Type B pancreatic cell (in vitro differentiated cells): Measurements from ENCODE around the gene CFAP58. TPM values are rescaled to one million over a fixed set of nuclear protein-coding genes. Genes with fewer than 3 reads are reported as not detected.

Experiments
- DNase-seq: peaks from one replicate; pipeline ENCODE4 v3.0.0; 2021; ENCODE audit warnings: mixed read lengths; ENCODE audit not compliant: unreplicated experiment; ENCODE audit errors: extremely low spot score
- H3K27ac Mint-ChIP-seq: 2 replicates; pipeline ENCODE4 v1.8.0; 2021; ENCODE audit warnings: mild to moderate bottlenecking, mixed read lengths
- H3K27me3 Mint-ChIP-seq: 2 replicates; pipeline ENCODE4 v1.8.0; 2021; ENCODE audit warnings: mixed read lengths
- H3K36me3 Mint-ChIP-seq: 2 replicates; pipeline ENCODE4 v1.8.0; 2021; ENCODE audit warnings: mixed read lengths
- H3K4me1 Mint-ChIP-seq: one replicate; pipeline ENCODE4 v1.8.0; 2021; ENCODE audit warnings: mixed read lengths; ENCODE audit not compliant: unreplicated experiment
- H3K4me3 Mint-ChIP-seq: 2 replicates; pipeline ENCODE4 v1.8.0; 2021; ENCODE audit warnings: mild to moderate bottlenecking, mixed read lengths
- H3K9me3 Mint-ChIP-seq: 2 replicates; pipeline ENCODE4 v1.8.0; 2021; ENCODE audit warnings: mixed read lengths
- CTCF ChIP-seq: fragments of 200-600 bp; sonication (generic); conservative IDR thresholded peaks from 2 replicates; pipeline ENCODE4 v1.5.0; 2021; ENCODE audit warnings: antibody characterized with exemption, mild to moderate bottlenecking
- total RNA-seq: library from RNA; stranded (reverse); gene quantifications from 2 replicates; pipeline ENCODE4 v1.2.1, GENCODE V29; 2021; ENCODE audit warnings: low replicate concordance

CFAP58 gene
- total RNA-seq, 1 donor from 2014 or later, result 0.34 TPM

- Mint-ChIP-seq H3K27ac (no peak overlapping the region), H3K9me3 (peaks cover 4% of the 10 kb centered on the region), H3K27me3 (no peaks in the 10 kb centered on the region), H3K4me1 (no peaks in the 10 kb centered on the region), H3K36me3 (no peaks in the 10 kb centered on the region), H3K4me3 (no peak overlapping the region)
- TF ChIP-seq CTCF, result no peak
- no peak for DNase-seq
Measured at GRCh38 chr10:104413528-104413927, 59.9 kb downstream of the CFAP58 start.

- H3K27me3 Mint-ChIP-seq, result no peaks in the 10 kb centered on the region
- no peak for TF ChIP-seq CTCF
- H3K36me3 Mint-ChIP-seq, result no peaks in the 10 kb centered on the region
- DNase-seq, result no peak
- H3K9me3 Mint-ChIP-seq, result peaks cover 4% of the 10 kb centered on the region
- no peaks in the 10 kb centered on the region for H3K4me1 Mint-ChIP-seq
- no peak overlapping the region for H3K27ac Mint-ChIP-seq
- H3K4me3 Mint-ChIP-seq, result no peak overlapping the region
Measured at GRCh38 chr10:104415526-104416165, 62.0 kb downstream of the CFAP58 start.

- Mint-ChIP-seq H3K36me3 (no peaks in the 10 kb centered on the region), H3K27me3 (no peaks in the 10 kb centered on the region), H3K9me3 (peaks cover 4% of the 10 kb centered on the region), H3K4me1 (no peaks in the 10 kb centered on the region), H3K4me3 (no peak overlapping the region), H3K27ac (no peak overlapping the region)
- no peak for DNase-seq
- no peak for TF ChIP-seq CTCF
Measured at GRCh38 chr10:104416851-104417250, 63.2 kb downstream of the CFAP58 start.

- no peak for DNase-seq
- Mint-ChIP-seq H3K9me3 (peaks cover 4% of the 10 kb centered on the region), H3K36me3 (no peaks in the 10 kb centered on the region), H3K27me3 (no peaks in the 10 kb centered on the region), H3K4me1 (no peaks in the 10 kb centered on the region), H3K27ac (no peak overlapping the region), H3K4me3 (no peak overlapping the region)
- no peak for TF ChIP-seq CTCF
Measured at GRCh38 chr10:104417637-104418292, 64.1 kb downstream of the CFAP58 start.

- H3K36me3 Mint-ChIP-seq, result no peaks in the 10 kb centered on the region
- peaks cover 3% of the 10 kb centered on the region for H3K4me1 Mint-ChIP-seq
- no peak overlapping the region for H3K27ac Mint-ChIP-seq
- no peaks in the 10 kb centered on the region for H3K9me3 Mint-ChIP-seq
- no peaks in the 10 kb centered on the region for H3K27me3 Mint-ChIP-seq
- no peak for TF ChIP-seq CTCF
- no peak overlapping the region for H3K4me3 Mint-ChIP-seq
- no peak for DNase-seq
Measured at GRCh38 chr10:104424719-104425118, 71.1 kb downstream of the CFAP58 start.
